ENCODE measurements around the gene FGD2. TPM values are rescaled to one million over a fixed set of nuclear protein-coding genes. Genes with fewer than 3 reads are reported as not detected.
"Not testable (repeated sequence)": the region's sequence is repeated elsewhere in the genome, so short reads cannot be mapped to it uniquely, and the experiment has no call there.

FGD2 gene
- total RNA-seq, 2 donors from 2014 or later = 15.1 to 15.5 TPM

DNA sequence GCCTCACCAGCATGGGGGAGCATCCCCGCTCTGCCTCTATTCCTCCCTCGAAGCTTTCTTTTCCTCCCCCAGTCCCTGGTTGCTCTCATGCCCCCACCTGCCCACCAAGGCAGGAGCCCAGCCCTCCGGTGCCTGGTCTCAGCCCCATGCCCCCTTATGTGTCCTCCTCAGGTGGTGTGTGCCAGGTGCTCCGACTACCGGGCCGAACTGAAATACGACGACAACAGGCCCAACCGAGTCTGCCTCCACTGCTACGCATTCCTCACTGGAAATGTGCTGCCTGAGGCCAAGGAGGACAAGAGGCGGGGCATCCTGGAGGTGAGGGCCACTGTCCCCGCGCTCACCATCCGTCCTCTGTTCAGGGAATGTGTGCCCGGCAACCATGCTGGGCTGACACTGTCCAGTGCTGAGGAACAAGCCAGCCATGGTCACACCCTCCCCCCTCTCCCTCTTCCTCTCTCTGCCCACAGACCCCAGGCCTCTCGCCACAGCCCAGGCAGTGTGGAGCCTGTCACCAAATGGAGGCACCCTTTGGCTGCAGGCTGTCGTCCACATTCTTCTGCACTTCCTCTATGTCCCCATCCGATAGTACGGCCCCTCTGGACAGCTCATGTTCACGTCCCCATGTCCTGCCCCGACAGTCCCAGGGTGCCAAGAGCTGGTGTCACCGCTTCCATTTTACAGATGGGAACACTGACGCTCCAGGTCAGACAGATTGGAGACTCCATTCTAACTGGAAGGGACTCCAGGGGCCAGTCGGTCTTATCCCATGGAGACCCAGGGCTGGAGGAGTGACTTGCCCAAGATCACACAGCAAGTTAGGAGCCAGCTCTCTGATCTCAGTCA, 20.4 kb downstream of the FGD2 start:
- no peak for ATAC-seq
- intact Hi-C loops (cut with DNase I) = loop anchor here (5.0 to 10.0 kb wide), 2 partner anchors 146 to 179 kb away; partner anchors contain the start of gene PIM1 (in 1 of the 2)
- DNase-seq = no peak

DNA sequence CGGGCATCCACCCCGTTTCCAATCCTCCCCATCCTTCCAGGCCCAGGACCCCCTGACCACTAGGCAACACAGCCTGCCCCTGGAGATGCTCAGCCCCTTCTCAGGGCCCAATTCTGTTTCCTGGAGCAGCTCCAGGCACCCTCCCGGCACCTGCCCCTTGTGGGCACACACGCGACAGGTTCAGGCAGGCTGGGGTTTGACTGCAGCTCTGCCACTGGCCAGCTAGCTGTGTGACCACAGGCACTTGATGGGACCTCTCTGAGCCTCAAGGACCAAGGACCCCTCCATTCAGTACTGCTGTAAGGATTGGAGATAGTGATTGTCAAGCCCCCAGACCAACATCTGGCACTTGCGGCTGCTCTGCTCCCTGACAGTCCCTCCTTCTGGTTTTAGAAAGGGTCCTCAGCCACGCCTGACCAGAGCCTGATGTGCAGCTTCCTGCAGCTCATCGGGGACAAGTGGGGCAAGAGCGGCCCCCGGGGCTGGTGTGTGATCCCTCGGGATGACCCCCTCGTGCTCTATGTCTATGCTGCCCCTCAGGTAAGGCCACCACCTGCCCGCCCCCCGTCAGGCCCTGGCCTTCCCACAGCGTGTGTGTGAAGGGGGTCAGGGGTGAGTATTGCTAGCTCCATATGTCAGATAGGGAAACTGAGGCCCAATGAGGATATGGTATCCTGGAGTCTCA, 21.7 kb downstream of the FGD2 start:
- intact Hi-C loops (cut with DNase I) = loop anchor here (5.0 to 10.0 kb wide), 2 partner anchors 145 to 178 kb away; partner anchors contain the start of gene PIM1 (in 1 of the 2)
- DNase-seq = no peak
- ATAC-seq = no peak

DNA sequence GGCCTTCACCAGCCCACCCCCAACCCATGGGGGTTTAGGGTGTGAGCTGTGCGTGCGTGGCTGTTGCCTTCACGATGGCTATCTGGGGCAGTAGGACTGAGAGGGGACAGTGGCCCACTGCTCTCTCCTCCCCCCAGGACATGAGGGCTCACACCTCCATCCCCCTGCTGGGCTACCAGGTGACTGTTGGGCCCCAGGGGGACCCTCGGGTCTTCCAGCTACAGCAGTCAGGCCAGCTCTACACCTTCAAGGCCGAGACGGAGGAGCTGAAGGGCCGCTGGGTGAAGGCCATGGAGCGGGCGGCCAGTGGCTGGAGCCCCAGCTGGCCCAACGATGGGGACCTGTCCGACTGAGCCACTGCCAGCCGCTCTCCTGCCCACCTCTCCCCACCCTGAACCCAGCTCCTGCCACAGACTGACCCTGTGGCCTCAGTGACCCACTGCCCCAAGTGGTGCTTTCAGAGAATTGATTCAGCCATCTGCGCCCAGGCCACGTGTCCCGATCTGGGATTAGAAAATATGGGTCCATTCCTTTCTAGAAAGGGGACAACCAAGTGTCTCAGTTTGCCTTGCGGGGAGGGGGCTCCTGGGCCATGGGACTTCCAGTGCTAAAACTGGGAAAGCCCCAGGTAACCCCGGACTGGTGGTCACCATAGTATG, 22.5 kb downstream of the FGD2 start:
- DNase-seq (no peak), ATAC-seq (no peak)
- intact Hi-C loops (cut with DNase I) = loop anchor here (2.0 to 10.0 kb wide), 3 partner anchors 144 to 183 kb away; partner anchors contain the start of gene PIM1 (in 1 of the 2)

DNA sequence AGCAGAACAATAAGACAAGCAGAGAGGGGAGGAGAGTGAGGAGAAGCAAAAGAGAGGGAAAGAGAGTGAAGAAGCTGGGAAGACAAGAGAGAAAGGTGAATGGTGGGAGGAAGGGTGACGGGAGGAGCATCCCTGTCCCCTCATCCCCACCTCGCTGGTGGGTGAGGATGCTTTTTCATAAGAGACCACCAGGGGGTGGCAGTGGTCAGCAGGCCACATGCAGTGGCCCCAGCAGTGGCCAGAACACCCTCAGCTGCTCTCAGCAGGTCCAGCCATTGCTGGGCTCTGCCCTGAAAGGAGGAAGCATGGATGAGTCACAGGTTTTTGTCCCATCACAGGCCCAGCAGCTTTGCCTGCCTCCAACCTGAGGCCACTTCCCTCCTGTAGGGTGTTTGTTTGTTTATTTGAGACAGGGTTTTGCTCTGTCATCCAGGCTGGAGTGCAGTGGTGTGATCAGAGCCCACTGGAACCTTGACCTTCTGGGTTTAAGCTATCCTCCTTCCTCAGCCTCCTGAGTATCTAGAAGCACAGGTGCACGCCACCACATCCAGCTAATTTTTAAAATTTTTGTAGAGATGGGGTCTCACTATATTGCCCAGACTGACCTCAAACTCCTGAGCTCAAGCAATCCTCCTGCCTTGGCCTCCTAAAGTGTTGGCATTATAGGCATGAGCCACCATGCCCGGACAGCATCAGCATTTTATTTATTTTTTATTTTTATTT, 24.0 kb downstream of the FGD2 start:
- ATAC-seq = peak; percentile 88 to 93
- intact Hi-C loops (cut with DNase I) = loop anchor here (2.0 to 10.0 kb wide), 3 partner anchors 143 to 181 kb away; partner anchors contain the start of gene PIM1 (in 1 of the 2)
- peak; percentile 81 for DNase-seq

DNA sequence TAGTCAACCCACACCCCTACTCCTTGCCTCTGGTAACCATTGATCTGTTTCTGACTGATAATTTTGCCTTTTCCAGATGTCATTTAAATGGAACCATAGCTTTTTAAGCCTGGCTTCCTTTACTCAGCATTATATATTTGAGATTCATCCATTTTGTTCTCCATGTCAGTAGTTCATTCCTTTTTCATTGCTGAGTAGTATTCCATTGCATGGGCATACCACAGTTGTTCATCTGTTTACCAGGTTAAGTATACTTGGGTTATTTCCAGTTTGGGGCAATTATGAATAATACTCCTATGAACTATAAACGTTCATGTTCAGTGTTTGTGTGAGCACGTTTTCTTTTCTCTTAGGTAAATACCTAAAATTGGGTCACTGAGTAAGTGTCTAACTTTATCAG, 25.1 kb downstream of the FGD2 start:
- DNase-seq (no peak), ATAC-seq (no peak)
- intact Hi-C loops (cut with DNase I) = no loop called here

DNA sequence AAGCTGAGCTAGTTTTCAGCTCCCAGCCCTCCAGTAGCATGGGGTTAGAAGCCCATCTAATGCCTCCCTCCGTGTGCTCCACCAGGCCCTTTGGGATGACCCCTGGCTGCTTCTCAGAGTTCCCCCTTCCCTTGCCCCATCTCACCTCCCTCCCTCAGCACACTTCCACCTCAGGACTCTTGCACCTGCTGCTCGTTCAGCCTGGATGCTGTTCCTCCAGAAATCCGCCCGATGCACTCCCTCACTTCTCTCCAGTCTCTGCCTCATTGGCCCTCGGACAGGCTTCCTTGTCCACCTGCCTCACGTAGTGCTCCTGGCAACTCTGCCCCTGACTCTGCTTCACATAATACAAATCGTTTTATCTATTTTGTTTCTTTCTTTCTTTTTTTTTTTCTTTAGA, 26.8 kb downstream of the FGD2 start:
- intact Hi-C loops (cut with DNase I) = no loop called here
- no peak for DNase-seq
- ATAC-seq = no peak

DNA sequence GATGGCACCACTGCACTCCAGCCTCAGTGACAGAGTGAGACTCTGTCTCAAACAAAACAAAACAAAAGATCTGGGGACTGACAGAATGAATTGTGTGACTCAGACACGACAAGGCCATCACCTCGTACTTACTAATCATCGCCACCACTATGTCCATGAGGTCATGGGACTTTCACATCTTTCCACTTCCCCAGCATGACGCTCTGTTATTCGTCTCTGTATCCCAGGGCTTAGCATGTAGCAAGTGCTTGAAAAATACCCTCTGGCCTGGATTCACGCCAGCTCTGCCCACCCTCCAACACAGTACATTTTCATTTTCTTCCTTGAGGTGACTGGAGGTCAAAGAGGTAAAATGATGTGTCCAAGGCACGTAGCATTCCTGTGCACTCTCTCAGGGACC, 27.8 kb downstream of the FGD2 start:
- ATAC-seq (no peak), DNase-seq (no peak)
- intact Hi-C loops (cut with DNase I) = no loop called here

DNA sequence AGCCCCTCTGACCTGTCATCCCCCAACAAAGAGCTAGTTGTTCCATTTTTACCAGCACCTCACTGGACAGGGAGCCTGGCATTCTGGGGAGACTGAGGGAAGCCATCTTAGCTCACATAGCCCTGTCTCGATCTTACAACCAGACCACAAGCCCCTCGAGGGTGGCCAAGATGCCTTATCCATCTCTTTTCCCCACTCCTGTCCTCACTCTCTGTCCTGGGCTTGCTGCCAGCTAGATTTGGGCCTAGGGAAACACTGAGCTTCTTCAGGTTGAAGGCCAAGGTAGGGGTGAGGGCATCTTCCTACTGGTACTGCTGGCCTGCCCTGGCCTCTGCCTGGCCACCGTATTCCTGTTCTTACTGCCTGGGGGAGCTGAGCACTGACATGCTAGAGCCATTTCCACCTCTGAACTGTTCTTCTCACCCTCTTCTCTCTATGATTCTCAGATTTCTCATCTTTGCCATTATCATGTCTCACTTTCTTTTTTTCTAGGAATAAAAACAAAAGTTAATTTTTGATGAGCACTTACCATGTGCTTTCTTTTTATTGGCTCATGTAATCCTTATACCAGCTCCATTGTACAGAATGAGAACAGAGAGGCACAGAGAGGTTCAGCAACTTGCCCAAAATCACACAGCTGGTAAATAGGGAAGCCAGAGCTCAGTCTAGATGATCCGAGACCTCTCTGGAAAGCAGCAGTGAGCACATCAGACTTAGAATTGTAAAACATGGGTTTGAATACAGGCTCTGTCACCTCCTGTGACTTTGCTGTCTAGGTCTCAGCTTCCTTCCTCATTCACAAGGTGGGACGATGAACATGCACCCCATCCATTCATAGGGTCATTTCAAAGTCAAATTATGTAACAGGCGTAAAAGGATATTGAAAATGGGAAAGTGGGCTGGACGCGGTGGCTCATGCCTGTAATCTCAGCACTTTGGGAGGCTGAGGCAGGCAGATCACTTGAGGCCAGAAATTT, 28.7 kb downstream of the FGD2 start:
- no peak for ATAC-seq
- DNase-seq = no peak
- intact Hi-C loops (cut with DNase I) = no loop called here

DNA sequence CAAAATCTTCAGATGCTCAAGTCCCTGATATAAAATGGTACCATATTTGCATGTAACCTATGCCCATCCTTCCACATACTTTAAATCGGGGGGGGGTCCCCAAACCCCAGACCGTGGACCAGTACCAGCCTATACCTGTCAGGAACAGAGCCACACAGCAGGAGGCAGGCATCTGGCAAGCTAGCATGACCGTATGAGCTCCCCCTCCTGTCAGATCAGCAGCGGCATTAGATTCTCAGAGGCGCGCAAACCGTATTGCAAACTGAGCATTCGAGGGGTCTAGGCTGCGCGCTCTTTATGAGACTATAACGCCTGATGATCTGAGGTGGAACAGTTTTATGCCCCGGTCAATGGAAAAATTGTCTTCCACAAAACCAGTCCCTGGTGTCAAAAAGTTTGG, 30.7 kb downstream of the FGD2 start:
- DNase-seq (no peak), ATAC-seq (no peak)
- intact Hi-C loops (cut with DNase I) = no loop called here

DNA sequence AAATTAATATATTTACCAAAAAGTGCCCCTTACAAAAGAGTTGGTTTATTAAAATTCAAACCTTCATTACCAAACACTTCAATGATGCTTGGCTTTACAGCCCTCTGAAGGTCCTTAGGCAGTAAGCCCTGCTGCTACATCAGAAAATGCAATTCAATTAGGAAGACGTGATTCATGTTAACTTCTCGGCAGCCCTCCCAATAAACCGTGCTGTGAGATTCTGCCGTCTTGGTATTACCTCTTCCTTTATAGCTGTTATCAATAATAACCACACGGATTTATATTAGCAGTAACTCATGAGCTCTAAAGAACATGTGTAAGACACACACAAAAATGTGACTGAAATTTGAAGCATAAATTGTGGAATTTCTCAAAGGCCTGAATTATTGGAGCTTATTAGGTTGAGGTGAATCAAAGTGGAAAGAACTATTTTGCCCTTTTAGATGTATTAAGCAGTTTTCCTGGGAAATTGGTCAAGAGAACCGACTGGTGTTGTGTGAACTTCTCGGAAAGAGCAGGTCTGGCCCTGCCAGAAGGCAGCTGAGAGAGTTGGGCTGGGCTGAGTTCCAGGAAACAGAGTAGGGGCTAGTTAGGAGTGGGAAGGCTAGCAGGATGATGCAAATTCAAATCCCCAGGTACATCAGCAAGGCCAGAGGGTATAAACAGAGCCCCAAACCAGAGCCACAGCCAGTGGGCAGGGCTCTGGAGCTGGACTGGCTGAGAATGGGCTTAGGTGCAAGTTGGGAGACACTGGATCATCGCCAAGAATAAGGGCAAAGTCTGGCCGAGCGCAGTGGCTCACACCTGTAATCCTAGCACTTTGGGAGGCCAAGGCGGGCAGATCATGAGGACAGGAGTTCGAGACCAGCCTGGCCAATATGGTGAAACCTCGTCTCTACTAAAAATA, 33.1 kb downstream of the FGD2 start:
- peak; percentile 79 for DNase-seq

DNA sequence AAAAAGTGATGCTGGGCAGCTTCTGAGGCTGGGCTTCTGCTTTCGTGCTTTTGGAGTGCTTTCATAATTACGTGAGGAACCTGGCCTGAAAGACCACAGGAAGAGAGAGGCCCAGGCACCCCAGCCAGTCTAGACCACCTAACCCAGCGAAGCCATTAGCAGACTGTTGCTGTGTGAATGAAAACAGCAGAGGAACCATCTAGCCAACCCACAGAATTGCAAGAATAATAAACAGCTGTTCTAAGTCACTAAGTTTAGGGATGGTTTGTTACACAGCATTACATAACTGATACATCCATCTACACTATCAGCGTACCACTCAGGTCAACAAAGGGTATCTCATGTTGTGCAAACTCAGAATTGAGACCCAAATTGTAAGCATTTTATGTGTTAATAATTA, 34.5 kb downstream of the FGD2 start:
- DNase-seq (no peak), ATAC-seq (no peak)
- intact Hi-C loops (cut with DNase I) = no loop called here

More for the DNA sequence above, 33.1 kb downstream of the FGD2 start:
- ATAC-seq = peak; percentile 81 to 94
- intact Hi-C loops (cut with DNase I) = no loop called here

DNA sequence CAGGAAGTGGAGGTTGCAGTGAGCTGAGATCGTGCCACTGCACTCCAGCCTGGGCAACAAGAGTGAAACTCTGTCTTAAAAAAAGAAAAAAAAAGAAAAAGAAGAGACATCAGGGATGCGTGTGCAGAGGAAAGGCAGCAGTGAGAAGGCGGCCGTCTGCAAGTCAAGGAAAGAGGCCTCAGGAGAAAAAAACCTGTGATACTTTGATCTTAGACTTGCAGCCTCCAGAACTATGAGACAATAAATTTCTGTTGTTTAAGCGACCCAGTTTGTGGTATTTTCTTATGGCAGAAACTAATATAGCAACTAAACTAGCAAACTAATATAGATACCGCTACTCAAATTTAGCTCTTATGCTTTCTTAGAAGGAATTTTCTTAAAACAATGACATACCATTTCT, 36.1 kb downstream of the FGD2 start:
- DNase-seq (no peak), ATAC-seq (no peak)
- intact Hi-C loops (cut with DNase I) = no loop called here

DNA sequence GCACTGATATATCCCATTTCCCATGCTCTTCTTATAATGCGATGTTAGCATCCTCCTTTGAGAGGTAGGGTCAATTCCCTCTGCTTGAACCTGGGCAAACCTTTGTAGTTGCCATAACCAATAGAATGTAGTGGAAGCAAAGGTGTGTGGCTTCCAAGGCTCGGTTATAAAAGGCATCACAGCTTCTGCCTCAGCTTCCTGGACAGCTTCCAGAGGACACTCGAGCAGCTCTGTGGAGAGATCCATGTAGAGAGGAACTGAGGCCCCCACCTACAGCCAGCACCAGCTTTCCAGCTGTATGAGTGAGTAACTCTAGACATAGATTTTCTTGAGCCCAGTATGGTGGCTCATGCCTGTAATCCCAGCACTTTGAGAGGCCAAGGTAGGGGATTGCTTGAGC, 36.7 kb downstream of the FGD2 start:
- no peak for DNase-seq
- intact Hi-C loops (cut with DNase I) = no loop called here
- no peak for ATAC-seq

DNA sequence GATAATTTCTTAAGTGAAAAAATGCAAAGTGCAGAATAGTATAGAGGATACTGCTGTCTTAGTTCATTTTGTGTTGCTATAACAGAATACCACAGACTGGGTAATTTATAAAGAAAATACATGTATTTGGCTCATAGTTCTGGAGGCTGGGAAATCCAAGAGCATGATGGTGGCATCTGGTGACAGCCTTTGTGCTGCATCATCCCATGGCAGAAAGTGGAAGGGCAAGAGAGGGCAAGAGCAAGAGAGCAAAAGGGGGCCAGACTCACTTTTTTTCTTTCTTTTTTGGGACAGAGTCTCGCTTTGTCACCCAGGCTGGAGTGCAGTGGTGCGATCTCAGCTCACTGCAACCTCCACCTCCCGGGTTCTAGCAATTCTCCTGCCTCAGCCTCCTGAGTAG, 37.6 kb downstream of the FGD2 start:
- ATAC-seq; DNase-seq; intact Hi-C loops (cut with DNase I): not testable (repeated sequence)

DNA sequence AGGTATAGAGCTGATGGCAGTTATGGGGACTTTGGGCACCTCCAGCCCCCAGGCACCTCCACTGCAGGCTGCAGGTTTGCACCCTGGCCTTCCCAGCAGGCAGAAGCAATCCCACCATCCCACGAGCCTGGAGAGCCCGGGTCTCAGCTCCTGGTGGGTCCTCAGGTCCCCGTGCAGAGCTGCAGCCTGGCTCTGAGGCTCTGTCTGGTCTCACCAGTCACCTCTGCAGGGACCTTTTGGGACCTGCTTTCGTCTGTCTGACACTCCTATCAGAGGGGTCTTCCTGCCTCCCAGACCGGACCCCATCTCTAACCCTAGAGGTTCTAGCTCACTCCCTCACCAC, 41.9 kb downstream of the FGD2 start:
- DNase-seq (no peak), ATAC-seq (no peak)
- intact Hi-C loops (cut with DNase I) = no loop called here

DNA sequence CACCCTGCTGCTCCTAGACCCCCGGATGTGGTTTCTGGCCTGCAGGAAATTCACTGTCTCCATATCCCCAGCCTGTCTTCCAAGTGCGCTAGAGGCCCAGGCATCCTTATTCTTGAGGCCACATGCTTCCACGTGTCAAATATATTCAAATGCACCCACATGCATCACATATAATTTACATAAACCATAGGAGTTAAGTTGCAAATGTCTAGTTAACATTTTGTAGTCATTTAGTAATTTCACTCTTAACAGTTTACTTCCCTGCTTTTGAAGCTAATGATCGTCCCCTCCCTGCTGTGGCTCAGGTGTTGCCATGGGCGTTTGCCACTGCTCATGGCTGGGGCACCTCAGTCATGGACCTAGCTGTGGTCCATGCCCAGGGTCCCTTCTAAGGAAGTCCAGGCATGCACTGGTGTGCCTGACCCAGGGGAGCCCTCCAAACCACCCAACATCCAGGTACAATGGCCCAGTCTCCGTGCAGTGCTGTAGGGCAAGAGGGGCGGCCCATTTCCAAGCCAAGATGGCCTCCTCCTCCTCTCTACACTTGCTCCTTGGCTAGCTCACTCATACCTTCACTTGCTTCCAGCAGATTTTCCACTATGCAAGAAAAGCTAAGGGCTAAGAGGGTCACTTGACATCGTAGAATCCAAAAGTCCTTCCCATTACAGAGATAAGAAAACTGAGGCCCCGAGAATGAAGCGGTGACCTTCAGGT, 42.4 kb downstream of the FGD2 start:
- ATAC-seq = no peak
- DNase-seq = no peak

More for the DNA sequence above, 42.4 kb downstream of the FGD2 start:
- intact Hi-C loops (cut with DNase I) = no loop called here

Measured in left cardiac atrium (tissue), 4 donors.